Activated CD8-positive, alpha-beta T cell treated with anti-CD3 and anti-CD28 coated beads for 36 hours (primary cell): ENCODE results near the gene RASA2. TPM values are rescaled to one million over a fixed set of nuclear protein-coding genes. Genes with fewer than 3 reads are reported as not detected.
A peak's percentile ranks its signal among the peaks of the same experiment; 100 is the strongest.

Source experiments
- ATAC-seq: fragments of 200-7000 bp; cut with Tn5 transposase; one replicate; pipeline ENCODE4 v1.10.0; 2021; ENCODE audit warnings: mild to moderate bottlenecking, moderate library complexity
- CTCF ChIA-PET: fragments of 350-600 bp; sonication (Branson Sonifier 250); formaldehyde crosslinking; loops from one replicate; lab custom pipeline; 2021; ENCODE audit warnings: antibody characterized with exemption; lab: Charles Lee
- POLR2A ChIA-PET: fragments of 350-600 bp; sonication (Branson Sonifier 250); formaldehyde crosslinking; loops from one replicate; lab custom pipeline; 2021; ENCODE audit warnings: antibody characterized with exemption; lab: Charles Lee
- DNase-seq: peaks from one replicate; pipeline ENCODE4 v3.0.0-alpha.2; 2020
- H3K27ac Mint-ChIP-seq: one replicate; pipeline ENCODE4 v1.8.0; 2021; ENCODE audit warnings: mild to moderate bottlenecking, mixed read lengths
- H3K27me3 Mint-ChIP-seq: one replicate; pipeline ENCODE4 v1.8.0; 2021; ENCODE audit warnings: mixed read lengths
- H3K36me3 Mint-ChIP-seq: one replicate; pipeline ENCODE4 v1.8.0; 2021; ENCODE audit warnings: low read depth, mixed read lengths
- H3K4me1 Mint-ChIP-seq: one replicate; pipeline ENCODE4 v1.8.0; 2021; ENCODE audit warnings: low read depth, mixed read lengths
- H3K4me3 Mint-ChIP-seq: one replicate; pipeline ENCODE4 v1.8.0; 2021; ENCODE audit warnings: mild to moderate bottlenecking, moderate library complexity, mixed read lengths
- H3K9me3 Mint-ChIP-seq: one replicate; pipeline ENCODE4 v1.8.0; 2021; ENCODE audit warnings: mixed read lengths
- intact Hi-C: fragments of 100-400 bp; cut with micrococcal nuclease; formaldehyde crosslinking; loops from one replicate; pipeline ENCODE4 v1.10.0; 2022
- total RNA-seq, 2 experiments: library from RNA; stranded (reverse); gene quantifications; one replicate each; pipeline ENCODE4 v1.2.3, GENCODE V29; 2021
- TF ChIP-seq, protein P1 (sequence below): fragments of 200-600 bp; IDR thresholded peaks from one replicate; pipeline ENCODE4 v1.8.0; 2022; ENCODE audit warnings: antibody characterized with exemption, mild to moderate bottlenecking

RASA2 gene
- total RNA-seq, 2 experiments from 2014 or later = 35.4 to 41.5 TPM

DNA sequence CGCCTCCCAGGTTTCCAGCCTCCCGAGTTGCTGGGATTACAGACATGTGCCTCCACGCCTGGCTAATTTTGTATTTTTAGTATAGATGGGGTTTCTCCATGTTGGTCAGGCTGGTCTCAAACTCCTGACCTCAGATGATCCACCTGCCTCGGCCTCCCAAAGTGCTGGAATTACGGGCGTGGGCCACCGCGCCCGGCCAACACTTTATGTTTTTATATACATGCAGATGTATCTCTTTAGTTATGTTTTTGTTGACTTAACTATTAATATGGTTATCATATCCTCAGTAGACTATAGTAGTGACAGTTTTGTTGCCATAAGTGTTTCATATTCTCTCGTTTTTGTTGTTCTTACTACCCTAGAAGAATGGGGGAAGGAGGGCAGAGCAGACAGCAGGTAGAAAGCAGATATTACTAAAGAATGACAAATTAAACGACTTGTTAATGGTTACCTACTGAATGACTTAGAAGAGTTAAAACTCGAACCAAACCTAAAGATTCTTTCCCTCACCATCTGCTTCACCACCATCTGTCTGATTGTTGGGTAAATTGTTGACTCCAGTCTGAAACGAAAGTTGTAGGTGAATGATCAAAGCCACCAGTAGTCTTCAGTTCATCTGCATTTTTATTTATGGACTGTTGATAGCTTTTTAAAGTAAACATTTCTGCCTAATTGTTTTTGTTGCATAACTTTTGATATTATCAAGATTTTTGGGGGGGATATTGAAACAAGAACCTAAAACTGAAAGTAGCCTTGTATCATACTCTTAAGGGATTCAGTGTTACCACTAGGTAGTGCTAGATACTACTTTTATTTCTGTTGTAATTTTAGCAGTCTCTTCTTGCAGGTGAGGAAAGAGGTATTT is 89.3 kb downstream of the RASA2 start:
- intact Hi-C loops = no loop called here
- Mint-ChIP-seq H3K4me3 (peak overlapping the region; percentile 21), H3K27me3 (no peaks in the 10 kb centered on the region), H3K27ac (peak overlapping the region; percentile 89), H3K4me1 (peaks cover 20% of the 10 kb centered on the region), H3K9me3 (no peaks in the 10 kb centered on the region), H3K36me3 (peaks cover 35% of the 10 kb centered on the region)
- ATAC-seq (peak; percentile 77), DNase-seq (no peak)
- TF ChIP-seq, protein P1, sequence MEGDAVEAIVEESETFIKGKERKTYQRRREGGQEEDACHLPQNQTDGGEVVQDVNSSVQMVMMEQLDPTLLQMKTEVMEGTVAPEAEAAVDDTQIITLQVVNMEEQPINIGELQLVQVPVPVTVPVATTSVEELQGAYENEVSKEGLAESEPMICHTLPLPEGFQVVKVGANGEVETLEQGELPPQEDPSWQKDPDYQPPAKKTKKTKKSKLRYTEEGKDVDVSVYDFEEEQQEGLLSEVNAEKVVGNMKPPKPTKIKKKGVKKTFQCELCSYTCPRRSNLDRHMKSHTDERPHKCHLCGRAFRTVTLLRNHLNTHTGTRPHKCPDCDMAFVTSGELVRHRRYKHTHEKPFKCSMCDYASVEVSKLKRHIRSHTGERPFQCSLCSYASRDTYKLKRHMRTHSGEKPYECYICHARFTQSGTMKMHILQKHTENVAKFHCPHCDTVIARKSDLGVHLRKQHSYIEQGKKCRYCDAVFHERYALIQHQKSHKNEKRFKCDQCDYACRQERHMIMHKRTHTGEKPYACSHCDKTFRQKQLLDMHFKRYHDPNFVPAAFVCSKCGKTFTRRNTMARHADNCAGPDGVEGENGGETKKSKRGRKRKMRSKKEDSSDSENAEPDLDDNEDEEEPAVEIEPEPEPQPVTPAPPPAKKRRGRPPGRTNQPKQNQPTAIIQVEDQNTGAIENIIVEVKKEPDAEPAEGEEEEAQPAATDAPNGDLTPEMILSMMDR = peak; percentile 59
- ChIA-PET CTCF (interaction anchor here (0.7 to 4.5 kb wide), 12 partner anchors 12 to 380 kb away, joined by 3 to 17 read pairs (median 3); no protein-coding TSS in a partner anchor), POLR2A (no interaction called here)

DNA sequence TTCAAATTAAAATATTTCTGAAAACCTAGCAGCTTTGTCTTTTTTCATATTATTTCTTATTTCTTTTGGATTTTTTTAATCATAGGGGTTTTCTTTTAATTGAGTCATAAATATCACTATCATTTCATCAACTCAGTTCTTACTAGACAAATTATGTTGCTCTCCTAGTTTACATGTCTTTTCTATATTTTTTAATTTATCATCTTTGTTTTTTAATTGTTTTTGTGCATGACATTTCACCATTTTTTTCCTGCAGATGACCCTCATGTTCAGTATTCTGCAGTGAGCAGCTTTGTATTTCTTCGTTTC is 89.9 kb downstream of the RASA2 start:
- peaks cover 36% of the 10 kb centered on the region for H3K36me3 Mint-ChIP-seq

DNA sequence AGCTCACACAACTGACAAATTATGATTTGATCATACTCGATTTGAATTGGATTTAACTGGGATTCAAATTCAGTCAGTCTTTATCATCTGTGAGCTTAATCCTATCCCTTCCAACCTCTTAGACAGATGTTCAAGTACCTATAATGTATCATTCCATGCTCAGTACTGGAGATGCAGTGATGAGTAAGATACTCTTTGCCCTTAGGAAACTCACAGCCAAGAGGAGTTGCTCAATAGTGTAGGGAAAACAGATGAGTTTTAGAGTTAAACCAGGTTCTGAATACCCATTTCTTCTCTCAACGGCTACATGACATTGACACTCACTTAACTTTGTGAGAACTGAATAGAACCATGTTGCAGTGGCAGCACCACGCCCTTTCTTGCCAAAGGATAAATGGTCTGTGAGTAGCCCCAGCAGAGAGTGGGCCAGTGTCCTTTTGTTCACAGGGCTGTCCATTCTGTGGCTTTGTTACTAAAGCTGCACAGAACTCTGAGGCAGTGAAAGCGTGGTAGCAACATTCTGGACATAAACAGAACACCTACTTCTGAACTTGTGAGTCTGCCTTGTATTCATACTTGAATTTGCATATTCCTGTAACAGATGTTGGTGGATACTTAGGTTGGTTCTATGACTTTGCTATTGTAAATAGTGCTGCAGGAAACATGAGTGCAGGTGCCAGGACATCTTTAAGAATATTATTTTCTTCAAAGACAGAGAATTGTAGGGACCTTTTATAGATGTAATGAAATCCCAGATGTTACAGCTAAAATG is 91.6 kb downstream of the RASA2 start:
- TF ChIP-seq, protein P1 = no peak
- ATAC-seq = no peak
- Mint-ChIP-seq H3K4me1 (peaks cover 18% of the 10 kb centered on the region), H3K36me3 (peaks cover 38% of the 10 kb centered on the region), H3K27ac (no peak overlapping the region), H3K27me3 (no peaks in the 10 kb centered on the region), H3K9me3 (no peaks in the 10 kb centered on the region), H3K4me3 (no peak overlapping the region)
- ChIA-PET POLR2A (interaction anchor here (0.6 kb wide), 1 partner anchor 553 kb away, joined by 3 read pairs; no protein-coding TSS in a partner anchor), CTCF (interaction anchor here (0.8 to 4.5 kb wide), 7 partner anchors 9 to 385 kb away, joined by 3 to 17 read pairs (median 4); no protein-coding TSS in a partner anchor)
- DNase-seq = no peak
- intact Hi-C loops = no loop called here

More for the DNA sequence above, 89.9 kb downstream of the RASA2 start:
- DNase-seq (no peak), ATAC-seq (no peak)
- no peaks in the 10 kb centered on the region for H3K9me3 Mint-ChIP-seq
- POLR2A ChIA-PET = no interaction called here
- CTCF ChIA-PET = interaction anchor here (0.7 to 4.5 kb wide), 13 partner anchors 11 to 380 kb away, joined by 3 to 17 read pairs (median 3); no protein-coding TSS in a partner anchor
- TF ChIP-seq, protein P1 = no peak
- no peaks in the 10 kb centered on the region for H3K27me3 Mint-ChIP-seq
- peaks cover 20% of the 10 kb centered on the region for H3K4me1 Mint-ChIP-seq
- H3K4me3 Mint-ChIP-seq = no peak overlapping the region
- intact Hi-C loops = no loop called here
- H3K27ac Mint-ChIP-seq = no peak overlapping the region

DNA sequence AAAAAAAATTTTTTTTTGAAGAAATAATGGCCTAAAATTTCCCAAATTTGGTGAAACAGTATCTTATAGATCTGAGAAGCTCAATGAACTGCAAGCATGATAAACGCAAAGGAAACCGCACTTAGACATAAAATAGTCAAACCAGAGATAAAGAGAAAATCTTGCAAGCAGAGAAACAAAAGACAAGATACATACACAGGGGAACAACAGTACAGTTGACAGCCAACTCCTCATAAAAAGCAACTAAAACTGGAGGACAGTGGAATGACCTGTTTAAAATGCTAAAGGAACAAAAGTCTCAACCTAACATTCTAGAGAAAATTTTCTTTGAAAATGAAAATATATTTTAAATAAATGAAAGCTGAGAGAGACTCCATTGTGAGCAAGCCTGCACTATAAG is 107.5 kb downstream of the RASA2 start:
- Mint-ChIP-seq H3K4me1 (no peaks in the 10 kb centered on the region), H3K27ac (no peak overlapping the region), H3K36me3 (peaks cover 68% of the 10 kb centered on the region), H3K4me3 (no peak overlapping the region), H3K9me3 (peaks cover 3% of the 10 kb centered on the region), H3K27me3 (no peaks in the 10 kb centered on the region)
- intact Hi-C loops = no loop called here
- ATAC-seq (no peak), DNase-seq (no peak)
- TF ChIP-seq, protein P1 = no peak
- ChIA-PET CTCF (interaction anchor here (0.6 to 1.8 kb wide), 3 partner anchors 17 to 291 kb away, joined by 3 to 4 read pairs (median 3); no protein-coding TSS in a partner anchor), POLR2A (no interaction called here)
